Thyroid gland (tissue), 4 donors: ENCODE data around the gene RNF149. TPM values are rescaled to one million over a fixed set of nuclear protein-coding genes. Genes with fewer than 3 reads are reported as not detected.

Source experiments
- DNase-seq, 2 donors: peaks; one replicate each; pipeline ENCODE4 v3.0.0-alpha.2; 2019
- H3K27ac ChIP-seq, 3 donors: fragments of 200-600 bp; sonication (generic); 1 replicate in 2 of 3; 2 replicates in 1 of 3; pipeline ENCODE4 v1.5.1; 2016 to 2019; ENCODE audit warnings: mild to moderate bottlenecking in 1 of 3, moderate library complexity in 1 of 3
- H3K27me3 ChIP-seq: fragments of 200-600 bp; sonication (generic); one replicate; pipeline ENCODE4 v1.5.1; 2019
- H3K36me3 ChIP-seq, 2 donors: fragments of 200-600 bp; sonication (generic); one replicate each; pipeline ENCODE4 v1.5.1; 2016 to 2019
- H3K4me1 ChIP-seq, 2 donors: fragments of 200-600 bp; sonication (generic); one replicate each; pipeline ENCODE4 v1.5.1; 2017 to 2019
- H3K4me3 ChIP-seq, 3 donors: fragments of 200-600 bp; sonication (generic); replicated peaks in 1 of 3; 1 replicate in 2 of 3; 2 replicates in 1 of 3; pipeline ENCODE4 v1.5.1; 2016; ENCODE audit warnings: mild to moderate bottlenecking in 1 of 3
- H3K9me3 ChIP-seq: fragments of 200-600 bp; sonication (generic); one replicate; pipeline ENCODE4 v1.5.1; 2017
- CTCF ChIP-seq, 6 experiments: fragments of 200-600 bp in 3 of 6; fragments of 450-650 bp in 3 of 6; sonication (generic) in 3 of 6; IDR thresholded peaks; one replicate each; pipeline ENCODE4 v1.5.1; 2016 to 2019; ENCODE audit warnings: antibody characterized with exemption in 6 of 6, mild to moderate bottlenecking in 2 of 6, inconsistent platforms in 1 of 6, moderate library complexity in 1 of 6
- POLR2A ChIP-seq, 2 donors: fragments of 450-650 bp; IDR thresholded peaks; one replicate each; pipeline ENCODE4 v1.6.1; 2017; ENCODE audit warnings: antibody characterized with exemption in 2 of 2, mild to moderate bottlenecking in 2 of 2, moderate library complexity in 1 of 2
- WGBS, 2 donors: methylation state at CpG; one replicate each; pipeline ENCODE4 v1.1.5; 2017; 5-methylcytosine and 5-hydroxymethylcytosine counted together
- intact Hi-C: fragments of 100-400 bp; cut with DNase I; formaldehyde crosslinking; loops from one replicate; pipeline ENCODE4 v1.15.1; 2023
- total RNA-seq, 4 donors: library from RNA; depleted of rRNA; stranded (reverse); fragments of >200 nt; gene quantifications; one replicate each; pipeline ENCODE4 v1.2.3, GENCODE V29; 2016

The RNF149 gene
- 10 to 100 TPM; 49.5 to 95.6 (median 68.5) TPM for total RNA-seq

GRCh38 chr2:101308432-101309210 is at the start of gene RNF149:
TSS of gene RNF149 (minus strand) at chr2:101308701. CDS start at chr2:101308588, 113 bp downstream.
- no peaks in the 10 kb centered on the region for H3K36me3 ChIP-seq
- peak; percentile 88 to 91 for DNase-seq
- peaks cover 18 to 25% of the 10 kb centered on the region in 2 donors for H3K4me1 ChIP-seq
- H3K27me3 ChIP-seq = no peaks in the 10 kb centered on the region
- 10 to 15% methylated on average over 23 to 24 of the region's 76 CpGs for WGBS, 2 donors
- H3K9me3 ChIP-seq = no peaks in the 10 kb centered on the region
- TF ChIP-seq POLR2A (IDR thresholded peaks at IDR 0.05) (peak; percentile 69 to 95), CTCF (IDR thresholded peaks at IDR 0.05) (peak in 2 of 6 experiments; percentile 29 to 32)
- peak within 1 kb of the TSS; percentile 62 to 96 (median 68) for H3K4me3 ChIP-seq
- intact Hi-C loops = loop anchor here (5.0 kb wide), 1 partner anchor 51 kb away; no protein-coding TSS in a partner anchor
- H3K27ac ChIP-seq = peak within 1 kb of the TSS; percentile 79 to 84 (median 81)

GRCh38 chr2:101357376-101357775 is 48.9 kb upstream of the RNF149 start:
- no peaks in the 10 kb centered on the region for H3K27me3 ChIP-seq
- H3K36me3 ChIP-seq = no peaks in the 10 kb centered on the region
- TF ChIP-seq CTCF (IDR thresholded peaks at IDR 0.05) (no peak), POLR2A (IDR thresholded peaks at IDR 0.05) (no peak)
- H3K4me1 ChIP-seq = no peaks in the 10 kb centered on the region
- H3K4me3 ChIP-seq = no peak overlapping the region
- no peaks in the 10 kb centered on the region for H3K9me3 ChIP-seq
- intact Hi-C loops = no loop called here
- no peak for DNase-seq
- no peak overlapping the region for H3K27ac ChIP-seq

- no peak overlapping the region for H3K4me3 ChIP-seq
- no peaks in the 10 kb centered on the region for H3K27me3 ChIP-seq
- H3K4me1 ChIP-seq = no peaks in the 10 kb centered on the region
- WGBS, 2 donors = 84 to 89% methylated on average over 2 of the region's 2 CpGs
- TF ChIP-seq CTCF (IDR thresholded peaks at IDR 0.05) (no peak), POLR2A (IDR thresholded peaks at IDR 0.05) (no peak)
- no peak for DNase-seq
- intact Hi-C loops = no loop called here
- no peak overlapping the region for H3K27ac ChIP-seq
- no peaks in the 10 kb centered on the region for H3K36me3 ChIP-seq
- H3K9me3 ChIP-seq = no peaks in the 10 kb centered on the region
Observed at GRCh38 chr2:101356521-101356920, 48.0 kb upstream of the RNF149 start.

GRCh38 chr2:101356055-101356454 is 47.6 kb upstream of the RNF149 start:
- intact Hi-C loops = no loop called here
- TF ChIP-seq POLR2A (IDR thresholded peaks at IDR 0.05) (no peak), CTCF (IDR thresholded peaks at IDR 0.05) (no peak)
- WGBS, 2 donors = 86 to 93% methylated on average over 6 of the region's 6 CpGs

GRCh38 chr2:101355401-101356054 is 47.0 kb upstream of the RNF149 start:
- DNase-seq = no peak
- intact Hi-C loops = no loop called here
- no peak for TF ChIP-seq CTCF (IDR thresholded peaks at IDR 0.05)
- no peak for TF ChIP-seq POLR2A (IDR thresholded peaks at IDR 0.05)
- H3K36me3 ChIP-seq = no peaks in the 10 kb centered on the region
- H3K4me1 ChIP-seq = no peaks in the 10 kb centered on the region
- H3K4me3 ChIP-seq = no peak overlapping the region
- H3K9me3 ChIP-seq = no peaks in the 10 kb centered on the region
- H3K27ac ChIP-seq = no peak overlapping the region
- 84% methylated on average over 10 of the region's 10 CpGs for WGBS, 2 donors
- H3K27me3 ChIP-seq = no peaks in the 10 kb centered on the region

More at GRCh38 chr2:101356055-101356454, 47.6 kb upstream of the RNF149 start:
- no peak overlapping the region for H3K4me3 ChIP-seq
- H3K9me3 ChIP-seq = no peaks in the 10 kb centered on the region
- H3K4me1 ChIP-seq = no peaks in the 10 kb centered on the region
- H3K36me3 ChIP-seq = no peaks in the 10 kb centered on the region
- H3K27ac ChIP-seq = no peak overlapping the region
- no peak for DNase-seq
- H3K27me3 ChIP-seq = no peaks in the 10 kb centered on the region
